ENCODE data around the gene RNASET2.
A peak's percentile ranks its signal among the peaks of the same experiment; 100 is the strongest.

RNASET2 gene

DNA sequence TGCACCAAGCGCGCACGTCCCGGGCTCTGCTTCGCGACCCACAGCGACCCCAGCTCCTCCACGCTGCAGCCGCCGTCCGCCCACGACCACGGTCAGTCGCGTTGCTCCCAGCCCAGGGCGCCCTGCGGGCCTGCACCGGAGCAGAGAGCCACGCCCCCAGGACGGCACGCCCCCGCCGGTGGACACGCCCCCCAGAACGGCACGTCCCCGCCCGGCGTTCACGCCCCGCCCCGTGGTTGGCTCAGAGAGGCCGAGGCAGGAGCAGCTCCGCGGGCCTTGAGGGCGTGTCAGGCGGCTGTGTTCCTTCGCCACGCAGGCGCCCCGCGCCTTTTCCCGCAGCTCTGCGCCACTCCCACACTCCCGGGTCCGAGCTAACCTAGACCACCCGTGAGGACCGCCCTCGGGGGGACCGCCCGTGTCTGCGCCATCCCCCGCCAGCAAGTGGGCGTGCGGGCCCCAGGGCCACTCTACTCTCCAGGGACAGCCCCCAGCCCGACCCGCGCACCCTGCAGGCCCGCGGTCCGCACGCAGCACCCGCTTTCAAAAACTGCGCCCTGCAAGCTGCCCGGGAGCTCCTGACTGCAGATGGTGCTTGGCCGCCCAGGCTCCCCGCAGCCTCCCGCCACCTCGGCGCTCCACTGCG is at the start of gene RNASET2:
TSS of gene RNASET2 (minus strand) at position 107 of the 643 bp plus-strand sequence. CDS start 368 bp downstream, outside the sequence.
- DNase-seq (ENCODE audit: low read depth), result peak; percentile 97

GRCh38 chr6:167005350-167006159 is 49.2 kb upstream of the RNASET2 start:
- no peak for DNase-seq (ENCODE audit: low read depth)

DNA sequence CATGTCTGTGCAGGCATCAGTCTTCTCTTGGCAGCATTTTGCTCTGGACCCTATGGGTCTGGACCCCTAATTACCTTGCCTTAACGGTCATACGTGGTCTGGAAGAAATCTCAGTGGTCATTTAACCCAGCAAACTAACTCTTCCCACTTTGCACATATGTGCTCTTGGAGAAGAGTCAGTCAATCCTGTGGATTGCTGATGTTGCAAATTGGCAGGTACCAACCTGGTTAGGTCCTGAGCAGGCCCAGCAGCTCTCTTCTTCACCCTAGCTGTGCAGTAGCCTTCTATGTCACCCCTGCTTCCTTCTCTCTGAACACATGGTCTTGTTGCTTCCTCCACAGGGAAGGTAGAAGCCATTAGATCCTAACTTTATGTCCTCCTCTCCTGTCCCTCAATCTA is 44.4 kb upstream of the RNASET2 start:
- DNase-seq (ENCODE audit: low read depth), result no peak

DNA sequence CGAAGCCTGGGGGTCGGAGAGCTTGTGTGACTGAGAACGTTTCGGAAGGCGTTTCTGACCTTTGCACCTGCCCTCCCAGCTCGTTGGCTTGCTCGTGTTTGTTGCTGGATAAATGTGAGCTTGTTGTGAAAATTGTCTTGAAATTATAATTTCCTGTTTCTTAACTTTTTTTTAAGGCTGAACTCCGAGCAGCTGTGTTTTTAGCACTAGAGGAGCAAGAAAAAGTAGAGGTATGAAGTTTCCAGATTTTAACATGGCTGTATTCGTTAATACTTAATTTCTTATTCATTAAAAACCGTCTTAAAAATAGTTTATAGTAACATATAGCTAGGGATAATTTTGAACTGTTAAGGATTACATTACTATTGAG is 43.5 kb upstream of the RNASET2 start:
- DNase-seq (ENCODE audit: low read depth), result no peak

- peak; percentile 86 for DNase-seq (ENCODE audit: low read depth)
These were observed 43.0 kb upstream of the RNASET2 start, which contains the start of gene CEP43 for GRCh38 chr6:166999145-166999883. CEP43 (plus strand) TSS chr6:166999397; CDS start chr6:166999413, 16 bp downstream.

DNA sequence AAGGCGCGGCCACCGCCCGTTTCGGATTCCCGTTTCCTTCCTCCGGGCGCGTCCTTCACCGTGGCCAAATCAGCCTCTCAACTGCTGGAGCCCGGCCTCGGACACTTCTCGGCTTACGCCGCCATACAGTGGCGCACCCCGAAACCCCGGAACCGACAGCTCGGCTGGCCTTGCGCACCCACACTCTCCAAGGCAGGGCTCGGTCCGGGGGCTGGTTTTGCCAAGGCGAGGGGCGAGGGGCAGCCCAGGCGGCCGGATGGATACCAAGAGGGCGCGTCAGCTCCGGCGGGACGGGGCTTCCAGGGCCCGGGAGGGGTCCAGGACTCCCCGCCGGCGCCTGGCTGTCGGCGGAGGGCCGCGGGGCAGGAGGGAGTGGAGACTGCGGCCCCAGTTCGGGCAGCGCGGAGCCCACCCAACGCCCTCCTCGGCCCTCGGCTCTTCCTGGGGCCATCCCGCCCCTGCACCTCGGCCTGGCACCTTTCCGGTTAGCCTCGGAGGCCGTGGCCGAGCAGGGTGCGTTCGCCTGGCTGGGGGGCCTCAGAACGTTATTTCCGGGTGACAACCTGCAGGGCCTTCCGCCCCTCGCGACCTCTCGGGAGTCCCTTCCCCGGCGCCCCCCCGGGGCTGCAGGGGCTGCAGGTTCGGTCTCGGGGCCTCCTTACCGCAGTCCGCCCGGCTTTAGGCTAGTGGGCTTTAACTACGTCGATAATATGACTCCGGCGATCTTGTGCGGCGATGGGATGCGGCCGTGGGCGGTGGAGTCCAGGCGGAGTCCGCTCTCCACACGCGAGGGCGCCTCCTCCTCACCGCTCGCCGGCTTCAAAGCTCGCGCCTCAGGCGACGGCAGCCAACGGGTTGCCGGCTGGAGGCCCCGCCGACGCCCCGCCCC is 42.1 kb upstream of the RNASET2 start:
- no peak for DNase-seq (ENCODE audit: low read depth)

DNA sequence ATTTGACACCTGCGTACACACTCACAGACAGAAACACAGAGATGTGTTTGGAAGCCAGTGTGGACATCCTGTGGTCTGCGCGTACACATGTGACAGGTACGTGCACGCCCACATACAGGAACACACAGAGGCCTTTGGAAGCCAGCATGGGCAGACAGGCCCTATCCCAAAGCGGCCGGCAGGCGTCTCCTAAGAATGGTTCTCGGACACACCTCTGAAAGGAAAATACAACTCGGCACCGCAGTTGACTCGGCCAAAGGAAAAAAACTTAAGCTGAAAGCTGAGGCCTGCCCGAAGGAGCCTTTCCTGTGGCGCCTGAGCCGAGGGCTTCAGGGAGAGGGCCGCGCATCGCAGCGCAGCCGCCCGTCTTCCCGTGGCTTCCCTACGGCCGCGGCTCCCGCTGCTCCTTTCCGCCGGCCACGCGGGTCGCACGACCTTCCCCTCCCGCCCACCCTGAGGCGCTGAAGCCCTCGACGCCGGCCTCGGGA is 41.5 kb upstream of the RNASET2 start:
- DNase-seq (ENCODE audit: low read depth), result no peak

- DNase-seq (ENCODE audit: low read depth), result no peak
These were observed 41.0 kb upstream of the RNASET2 start for GRCh38 chr6:166997348-166997747.

GRCh38 chr6:166996406-166996805 is 40.1 kb upstream of the RNASET2 start:
- DNase-seq (ENCODE audit: low read depth), result no peak

- DNase-seq (ENCODE audit: low read depth), result peak; percentile 24
These were observed 33.2 kb upstream of the RNASET2 start for GRCh38 chr6:166989427-166990032.

- DNase-seq (ENCODE audit: low read depth), result no peak
These were observed 32.4 kb upstream of the RNASET2 start for GRCh38 chr6:166988674-166989201.

- DNase-seq (ENCODE audit: low read depth), result no peak
These were observed 31.6 kb upstream of the RNASET2 start for GRCh38 chr6:166987930-166988329.

DNA sequence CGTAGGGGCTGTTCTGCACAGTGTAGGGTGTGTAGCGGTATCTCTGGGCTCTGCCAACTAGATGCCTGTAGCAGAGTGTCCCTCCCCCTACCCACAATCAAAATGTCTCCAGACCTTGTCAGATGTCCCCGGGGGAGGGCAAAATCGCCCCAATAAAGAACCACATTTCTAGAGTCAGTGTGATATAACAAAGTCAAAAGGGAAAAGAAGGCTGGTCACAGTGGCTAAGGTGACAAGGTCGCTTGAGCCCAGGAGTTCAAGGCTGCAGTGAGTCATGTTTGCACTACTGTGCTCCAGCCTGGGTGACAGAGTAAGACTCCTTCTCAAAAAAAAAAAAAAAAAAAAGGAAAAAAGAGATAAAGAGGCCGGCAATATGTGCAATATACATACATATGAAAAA is 31.1 kb upstream of the RNASET2 start:
- no peak for DNase-seq (ENCODE audit: low read depth)

DNA sequence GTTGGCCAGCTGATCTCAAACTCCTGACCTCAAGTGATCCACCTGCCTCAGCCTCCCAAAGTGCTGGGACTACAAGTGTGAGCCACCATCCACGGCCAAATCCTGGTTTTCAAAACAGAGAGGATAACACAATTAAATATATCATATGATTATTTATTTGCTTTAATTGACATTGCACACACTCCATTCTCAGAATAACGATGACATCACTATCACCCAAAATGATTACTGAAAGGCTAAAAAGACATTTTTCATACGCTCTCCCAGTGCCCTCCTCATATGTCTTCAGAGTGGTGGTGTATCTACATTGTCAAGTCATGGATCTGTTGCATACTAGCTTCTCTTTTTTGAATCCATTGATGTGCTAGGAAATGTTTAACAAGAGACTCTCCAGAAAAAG is 24.4 kb upstream of the RNASET2 start:
- no peak for DNase-seq (ENCODE audit: low read depth)

GRCh38 chr6:166977621-166978525 is 21.5 kb upstream of the RNASET2 start:
- DNase-seq (ENCODE audit: low read depth), result no peak

- DNase-seq (ENCODE audit: low read depth), result no peak
These were observed 20.3 kb upstream of the RNASET2 start for GRCh38 chr6:166976636-166977035.

DNA sequence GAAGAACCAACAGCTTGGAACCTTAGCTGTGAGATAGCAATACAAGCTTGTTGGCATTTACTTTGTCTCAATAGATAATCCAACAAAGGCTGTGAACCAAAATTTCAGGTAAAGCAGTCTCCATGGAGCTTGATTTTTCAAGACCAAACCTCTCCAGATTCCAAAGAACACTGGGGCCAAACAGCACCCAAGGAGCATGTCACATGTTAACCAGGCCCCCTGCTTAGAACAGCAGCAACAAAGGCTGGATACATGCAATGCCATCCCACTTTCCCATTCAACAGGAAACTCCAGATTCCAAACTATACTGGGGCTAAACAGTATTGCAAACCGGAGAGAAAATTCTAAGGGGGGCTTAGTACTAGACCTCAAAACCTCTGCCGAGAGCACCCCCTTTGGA is 15.8 kb upstream of the RNASET2 start:
- no peak for DNase-seq (ENCODE audit: low read depth)

DNA sequence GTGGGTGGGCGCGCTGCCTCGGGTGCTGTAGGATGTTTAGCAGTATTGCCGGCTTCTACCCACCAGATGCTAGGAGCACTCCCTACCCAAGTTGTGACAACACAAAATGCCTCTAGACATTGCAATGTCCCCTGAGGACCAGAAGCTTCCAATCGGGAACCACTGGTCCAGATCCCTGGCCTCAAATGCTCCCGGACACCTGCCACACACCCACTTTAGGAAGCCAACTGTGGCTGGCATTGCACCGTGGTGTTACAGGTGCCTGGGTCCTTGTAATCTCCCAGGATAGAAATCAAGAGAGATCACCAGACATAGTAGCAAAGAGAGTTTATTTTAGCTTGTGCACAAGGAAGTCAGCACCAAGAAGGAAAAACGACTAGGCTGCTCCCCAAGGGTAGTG is 14.9 kb upstream of the RNASET2 start:
- DNase-seq (ENCODE audit: low read depth), result no peak

DNA sequence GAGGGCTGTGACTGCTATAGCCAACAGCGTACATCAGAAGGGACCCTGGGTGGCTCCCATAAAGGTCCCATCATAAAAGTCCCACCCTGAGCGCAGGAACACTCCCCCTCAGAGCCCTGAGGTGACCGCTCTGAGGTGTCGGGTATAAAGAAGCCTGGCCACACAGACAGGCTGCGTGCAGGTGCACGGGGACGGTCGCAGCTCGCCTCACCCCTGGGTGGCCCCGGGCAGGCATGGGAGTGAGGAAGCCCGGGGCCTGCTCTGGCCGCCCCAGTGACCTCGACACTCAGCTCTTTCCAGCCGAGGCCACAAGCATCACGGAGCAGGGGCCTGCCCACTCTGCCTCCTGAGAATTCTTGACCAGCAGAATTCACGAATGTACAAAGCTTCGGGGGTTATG is 14.4 kb upstream of the RNASET2 start:
- DNase-seq (ENCODE audit: low read depth), result no peak

- no peak for DNase-seq (ENCODE audit: low read depth)
These were observed 13.7 kb upstream of the RNASET2 start for GRCh38 chr6:166970091-166970490.

All from activated gamma-delta T cell treated with anti-CD3 and anti-CD28 coated beads, Interleukin-2, amount 50 U/mL, for 16 hours (primary cell).